C4-2B (cell line): ENCODE data around the gene MGAT5B.

Source experiments
- CTCF ChIP-seq: fragments of 450-650 bp; conservative IDR thresholded peaks from 2 replicates; pipeline ENCODE4 v1.5.1; 2017; ENCODE audit warnings: mild to moderate bottlenecking
- ZFX ChIP-seq: fragments of 450-650 bp; IDR thresholded peaks from 2 replicates; pipeline ENCODE4 v1.6.1; 2017

- TF ChIP-seq CTCF (no peak), ZFX (no peak)
These were observed 93.7 kb downstream of the MGAT5B start for GRCh38 chr17:76961869-76962268.
